Mesendoderm (in vitro differentiated cells): ENCODE measurements around the gene GBX1.

Experiments
- DNase-seq: peaks from one replicate; pipeline ENCODE4 v3.0.0; 2013
- H2AK5ac ChIP-seq: 2 replicates; pipeline ENCODE4 v1.6.1; 2013; ENCODE audit warnings: low read length, inconsistent platforms
- H2BK120ac ChIP-seq: 2 replicates; pipeline ENCODE4 v1.6.1; 2013; ENCODE audit warnings: low read depth, mild to moderate bottlenecking, low read length, moderate library complexity, mixed read lengths
- H2BK15ac ChIP-seq: replicated peaks from 2 replicates; pipeline ENCODE4 v1.6.1; 2013; ENCODE audit warnings: low read depth, mild to moderate bottlenecking, moderate library complexity
- H2BK5ac ChIP-seq: 2 replicates; pipeline ENCODE4 v1.6.1; 2013; ENCODE audit warnings: low read length, inconsistent platforms
- H3K18ac ChIP-seq: 2 replicates; pipeline ENCODE4 v1.6.1; 2013; ENCODE audit warnings: mild to moderate bottlenecking, low read length, mixed read lengths
- H3K23ac ChIP-seq: one replicate; pipeline ENCODE4 v1.6.1; 2013; ENCODE audit warnings: low read length
- H3K27ac ChIP-seq: 2 replicates; pipeline ENCODE4 v1.5.1; 2013; ENCODE audit warnings: low read depth, mild to moderate bottlenecking, inconsistent platforms, low read length, moderate library complexity
- H3K27me3 ChIP-seq: 2 replicates; pipeline ENCODE4 v1.6.1; 2013; ENCODE audit warnings: low read length, control low read depth, mild to moderate bottlenecking, inconsistent platforms; ENCODE audit not compliant: insufficient read depth, poor library complexity
- H3K36me3 ChIP-seq: 2 replicates; pipeline ENCODE4 v1.6.1; 2013; ENCODE audit warnings: low read length, inconsistent platforms; ENCODE audit not compliant: control insufficient read depth, insufficient read depth
- H3K4ac ChIP-seq: one replicate; pipeline ENCODE4 v1.6.1; 2013; ENCODE audit warnings: low read depth, mild to moderate bottlenecking, low read length, moderate library complexity
- H3K4me1 ChIP-seq: 2 replicates; pipeline ENCODE4 v1.6.1; 2013; ENCODE audit warnings: low read depth, low read length, inconsistent platforms; ENCODE audit not compliant: control insufficient read depth
- H3K4me2 ChIP-seq: 2 replicates; pipeline ENCODE4 v1.6.1; 2013; ENCODE audit warnings: low read length
- H3K4me3 ChIP-seq: 2 replicates; pipeline ENCODE4 v1.5.1; 2013; ENCODE audit warnings: mild to moderate bottlenecking, low read length
- H3K56ac ChIP-seq: one replicate; pipeline ENCODE4 v1.6.1; 2013; ENCODE audit warnings: low read length
- H3K79me1 ChIP-seq: 2 replicates; pipeline ENCODE4 v1.6.1; 2013; ENCODE audit warnings: low read length, inconsistent platforms
- H3K79me2 ChIP-seq: 2 replicates; pipeline ENCODE4 v1.6.1; 2013; ENCODE audit warnings: mild to moderate bottlenecking, low read length; ENCODE audit not compliant: control insufficient read depth, insufficient read depth
- H3K9ac ChIP-seq: 2 replicates; pipeline ENCODE4 v1.6.1; 2013; ENCODE audit warnings: low read length, inconsistent platforms
- H4K5ac ChIP-seq: one replicate; pipeline ENCODE4 v1.6.1; 2013; ENCODE audit warnings: low read length
- H4K8ac ChIP-seq: one replicate; pipeline ENCODE4 v1.6.1; 2013; ENCODE audit warnings: low read depth, mild to moderate bottlenecking, control low read depth, low read length, moderate library complexity
- WGBS: extraction: QIAGEN DNeasy Blood & Tissue Kit; methylation state at CpG from one replicate; pipeline ENCODE4 v1.1.7; 2013; ENCODE audit warnings: low lambda C conversion rate, missing lambda C conversion rate; ENCODE audit not compliant: insufficient coverage; ENCODE audit errors: extremely low coverage; 5-methylcytosine and 5-hydroxymethylcytosine counted together

GBX1 gene

DNA sequence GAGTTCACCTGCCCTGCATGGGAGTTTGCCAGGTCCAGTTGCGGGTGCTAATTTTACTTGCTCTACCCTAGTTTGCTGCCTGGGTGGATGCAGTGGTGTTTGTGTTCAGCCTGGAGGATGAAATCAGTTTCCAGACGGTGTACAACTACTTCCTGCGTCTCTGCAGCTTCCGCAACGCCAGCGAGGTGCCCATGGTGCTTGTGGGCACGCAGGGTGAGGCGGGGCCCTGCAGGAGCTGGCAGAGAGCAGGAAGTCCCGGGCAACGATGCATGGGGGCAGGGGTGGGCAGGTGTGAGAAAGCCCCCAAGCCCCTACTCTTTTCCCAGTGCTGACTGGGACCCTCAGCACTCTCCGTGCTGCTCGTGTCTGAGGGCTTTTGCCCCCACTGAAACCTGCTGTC is 49.9 kb downstream of the GBX1 start:
- H2AK5ac ChIP-seq: no peak overlapping the region
- H3K23ac ChIP-seq: no peak overlapping the region
- no peak overlapping the region for H3K4me3 ChIP-seq
- H3K9ac ChIP-seq: no peak overlapping the region
- no peak overlapping the region for H3K4me2 ChIP-seq
- H4K5ac ChIP-seq: no peak overlapping the region
- H3K56ac ChIP-seq: no peak overlapping the region
- no peak overlapping the region for H2BK15ac ChIP-seq
- peaks cover 4% of the 10 kb centered on the region for H3K36me3 ChIP-seq
- no peaks in the 10 kb centered on the region for H3K79me2 ChIP-seq
- H3K18ac ChIP-seq: no peak overlapping the region
- no CpG with 5 or more reads among the region's 12 CpGs for WGBS
- no peaks in the 10 kb centered on the region for H3K27me3 ChIP-seq
- peaks cover 9% of the 10 kb centered on the region for H3K79me1 ChIP-seq
- H3K4ac ChIP-seq: no peak overlapping the region
- H3K4me1 ChIP-seq: peaks cover 11% of the 10 kb centered on the region
- H2BK5ac ChIP-seq: no peak overlapping the region
- no peak overlapping the region for H3K27ac ChIP-seq
- H4K8ac ChIP-seq: no peak overlapping the region
- no peak overlapping the region for H2BK120ac ChIP-seq
- DNase-seq: no peak

GRCh38 chr7:151116603-151117440 is 50.7 kb downstream of the GBX1 start:
- H2BK5ac ChIP-seq: no peak overlapping the region
- no peak overlapping the region for H3K27ac ChIP-seq
- no peak overlapping the region for H4K5ac ChIP-seq
- H3K79me1 ChIP-seq: peaks cover 9% of the 10 kb centered on the region
- peaks cover 11% of the 10 kb centered on the region for H3K4me1 ChIP-seq
- no peak overlapping the region for H3K18ac ChIP-seq
- H3K9ac ChIP-seq: no peak overlapping the region
- H2AK5ac ChIP-seq: no peak overlapping the region
- H3K4ac ChIP-seq: no peak overlapping the region
- H3K56ac ChIP-seq: peak overlapping the region; percentile 62
- no peaks in the 10 kb centered on the region for H3K27me3 ChIP-seq
- H3K4me2 ChIP-seq: no peak overlapping the region
- H2BK15ac ChIP-seq: no peak overlapping the region
- WGBS: no CpG with 5 or more reads among the region's 27 CpGs
- DNase-seq: no peak
- H2BK120ac ChIP-seq: no peak overlapping the region
- peaks cover 4% of the 10 kb centered on the region for H3K36me3 ChIP-seq
- no peak overlapping the region for H4K8ac ChIP-seq
- H3K23ac ChIP-seq: no peak overlapping the region
- H3K79me2 ChIP-seq: no peaks in the 10 kb centered on the region
- H3K4me3 ChIP-seq: no peak overlapping the region

GRCh38 chr7:151115836-151116418 is 51.6 kb downstream of the GBX1 start:
- Histone ChIP-seq H3K27ac (no peak overlapping the region), H3K79me2 (no peaks in the 10 kb centered on the region), H3K4ac (no peak overlapping the region), H3K4me3 (no peak overlapping the region), H3K36me3 (peaks cover 3% of the 10 kb centered on the region), H4K8ac (no peak overlapping the region), H3K56ac (peak overlapping the region; percentile 85), H2BK5ac (no peak overlapping the region), H3K9ac (peak overlapping the region; percentile 74), H3K18ac (no peak overlapping the region), H3K4me1 (peaks cover 11% of the 10 kb centered on the region), H2AK5ac (no peak overlapping the region), H2BK120ac (no peak overlapping the region), H2BK15ac (no peak overlapping the region), H3K4me2 (peak overlapping the region; percentile 41), H3K27me3 (no peaks in the 10 kb centered on the region), H3K79me1 (peaks cover 9% of the 10 kb centered on the region), H3K23ac (peak overlapping the region; percentile 100), H4K5ac (no peak overlapping the region)
- peak; percentile 61 for DNase-seq
- WGBS: no CpG with 5 or more reads among the region's 14 CpGs

GRCh38 chr7:151115121-151115835 is 52.2 kb downstream of the GBX1 start:
- no peaks in the 10 kb centered on the region for H3K27me3 ChIP-seq
- peak; percentile 48 for DNase-seq
- H3K9ac ChIP-seq: peak overlapping the region; percentile 74
- peak overlapping the region; percentile 22 for H3K4ac ChIP-seq
- H3K27ac ChIP-seq: peak overlapping the region; percentile 92
- no peak overlapping the region for H2AK5ac ChIP-seq
- H3K23ac ChIP-seq: no peak overlapping the region
- H4K8ac ChIP-seq: no peak overlapping the region
- no peak overlapping the region for H2BK15ac ChIP-seq
- H3K36me3 ChIP-seq: peaks cover 2% of the 10 kb centered on the region
- no peak overlapping the region for H4K5ac ChIP-seq
- no peaks in the 10 kb centered on the region for H3K79me2 ChIP-seq
- H3K79me1 ChIP-seq: peaks cover 9% of the 10 kb centered on the region
- peaks cover 11% of the 10 kb centered on the region for H3K4me1 ChIP-seq
- H3K4me2 ChIP-seq: peak overlapping the region; percentile 62
- H2BK5ac ChIP-seq: no peak overlapping the region
- H3K4me3 ChIP-seq: peak overlapping the region; percentile 13
- no peak overlapping the region for H2BK120ac ChIP-seq
- no CpG with 5 or more reads among the region's 114 CpGs for WGBS
- H3K18ac ChIP-seq: peak overlapping the region; percentile 42
- H3K56ac ChIP-seq: peak overlapping the region; percentile 85

DNA sequence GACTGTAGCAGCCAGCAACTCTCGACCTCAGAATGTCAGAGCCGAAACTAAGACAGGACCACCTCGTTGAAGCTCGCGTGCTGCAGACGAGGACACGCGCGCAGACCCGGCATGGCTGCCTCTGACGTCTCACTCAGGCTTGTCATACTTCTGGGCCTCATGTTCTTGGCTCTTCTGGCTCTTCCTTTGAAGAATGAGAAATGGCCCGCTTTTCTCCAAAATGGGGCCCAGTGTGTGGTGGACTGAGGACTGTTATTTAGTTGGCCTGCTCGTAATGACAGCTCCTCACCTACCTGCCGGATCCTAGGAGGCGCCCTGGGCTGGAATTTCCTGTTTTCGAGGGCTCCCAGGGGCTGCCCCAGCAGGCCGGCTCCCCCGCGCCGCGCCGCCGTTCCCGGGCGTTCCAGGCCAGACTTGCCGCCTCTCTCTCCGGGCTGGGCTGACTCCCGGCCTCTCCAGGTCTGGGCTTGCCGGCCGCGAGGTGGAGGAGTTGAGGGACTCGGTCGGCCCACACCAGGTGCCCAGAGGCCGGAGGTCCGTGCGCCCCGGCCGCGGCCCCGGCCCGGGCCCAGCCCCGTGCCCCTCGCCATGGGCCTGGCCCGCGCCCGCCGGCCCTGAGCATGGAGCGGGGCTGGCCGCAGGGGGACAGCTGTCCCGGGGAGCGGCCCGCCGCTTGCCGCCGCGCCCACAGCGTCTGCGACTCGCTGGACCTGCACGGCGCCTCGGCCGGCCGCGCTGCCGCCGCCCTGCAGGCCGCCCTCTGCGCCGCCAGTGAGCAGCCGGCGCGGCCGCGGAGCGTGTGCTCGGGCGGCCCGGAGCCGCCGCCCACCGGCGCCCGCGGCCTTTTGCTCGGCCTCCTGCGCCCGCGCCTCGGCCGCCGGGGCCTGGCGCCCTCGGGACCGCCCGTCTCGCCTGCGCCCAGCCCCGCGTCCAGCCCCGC is 53.1 kb downstream of the GBX1 start:
- no peak overlapping the region for H4K5ac ChIP-seq
- H3K27me3 ChIP-seq: no peaks in the 10 kb centered on the region
- peaks cover 10% of the 10 kb centered on the region for H3K79me1 ChIP-seq
- no peak overlapping the region for H2AK5ac ChIP-seq
- peak overlapping the region; percentile 92 for H3K27ac ChIP-seq
- H2BK5ac ChIP-seq: no peak overlapping the region
- H4K8ac ChIP-seq: no peak overlapping the region
- H3K18ac ChIP-seq: peak overlapping the region; percentile 42
- H2BK15ac ChIP-seq: no peak overlapping the region
- peaks cover 2% of the 10 kb centered on the region for H3K36me3 ChIP-seq
- peak overlapping the region; percentile 62 for H3K4me2 ChIP-seq
- peak overlapping the region; percentile 100 for H3K23ac ChIP-seq
- no peak overlapping the region for H2BK120ac ChIP-seq
- peak overlapping the region; percentile 74 for H3K9ac ChIP-seq
- H3K56ac ChIP-seq: peak overlapping the region; percentile 85
- peak; percentile 76 for DNase-seq
- H3K4ac ChIP-seq: peak overlapping the region; percentile 22
- no peak overlapping the region for H3K4me3 ChIP-seq
- WGBS: no CpG with 5 or more reads among the region's 101 CpGs
- H3K4me1 ChIP-seq: peaks cover 11% of the 10 kb centered on the region
- H3K79me2 ChIP-seq: no peaks in the 10 kb centered on the region
